Peyer's patch (tissue), 4 donors: ENCODE data around the gene ARSG. TPM values are rescaled to one million over a fixed set of nuclear protein-coding genes. Genes with fewer than 3 reads are reported as not detected.

Experiments
- DNase-seq, 3 donors: peaks; one replicate each; pipeline ENCODE4 v3.0.0-alpha.2; 2017 to 2019
- H3K27ac ChIP-seq, 4 donors: fragments of 200-600 bp; sonication (generic); one replicate each; pipeline ENCODE4 v1.5.1; 2016 to 2019
- H3K27me3 ChIP-seq, 2 donors: fragments of 200-600 bp; sonication (generic); one replicate each; pipeline ENCODE4 v1.5.1; 2019
- H3K36me3 ChIP-seq, 3 donors: fragments of 200-600 bp; sonication (generic); one replicate each; pipeline ENCODE4 v1.5.1; 2016 to 2019
- H3K4me1 ChIP-seq, 4 donors: fragments of 200-600 bp; sonication (generic); one replicate each; pipeline ENCODE4 v1.5.1; 2016 to 2019
- H3K4me3 ChIP-seq, 4 donors: fragments of 200-600 bp; sonication (generic); 1 replicate in 3 of 4; 2 replicates in 1 of 4; pipeline ENCODE4 v1.5.1; 2016 to 2019; ENCODE audit warnings: mild to moderate bottlenecking in 1 of 4
- H3K9me3 ChIP-seq, 4 donors: fragments of 200-600 bp; sonication (generic); one replicate each; pipeline ENCODE4 v1.5.1; 2016 to 2019; ENCODE audit warnings: mild to moderate bottlenecking in 1 of 4
- POLR2A ChIP-seq, 2 donors: fragments of 450-650 bp; IDR thresholded peaks; one replicate each; pipeline ENCODE4 v1.5.1; 2017; ENCODE audit warnings: antibody characterized with exemption in 2 of 2, mild to moderate bottlenecking in 2 of 2, moderate library complexity in 2 of 2
- total RNA-seq, 4 donors: library from RNA; depleted of rRNA; stranded (reverse); fragments of >200 nt; gene quantifications; one replicate each; pipeline ENCODE4 v1.1.0, GENCODE V29; 2016
- TF ChIP-seq, protein P1 (sequence below), 6 experiments: fragments of 450-650 bp in 4 of 6; fragments of 200-600 bp in 2 of 6; sonication (generic) in 1 of 6; IDR thresholded peaks; one replicate each; pipeline ENCODE4 v1.5.1; 2017 to 2019; ENCODE audit warnings: antibody characterized with exemption in 6 of 6, mild to moderate bottlenecking in 3 of 6, moderate library complexity in 1 of 6

The ARSG gene
- total RNA-seq = 10 to 100 TPM in 1 of 4 donors, 1 to 10 TPM in 2, under 1 TPM in 1; 0.70 to 29.7 (median 2.0) TPM

GRCh38 chr17:68290955-68291835 lies at the start of gene ARSG, which contains the start of gene SLC16A6:
Gene ARSG (plus strand): TSS chr17:68291495. CDS start chr17:68307494, 15,999 bp downstream.
Gene SLC16A6 (minus strand): TSS chr17:68291127. CDS start chr17:68278320, 12,807 bp downstream.
- Histone ChIP-seq H3K27me3 (peaks cover 0 to 26% of the 10 kb centered on the region in 2 donors), H3K27ac (peak within 1 kb of the TSS; percentile 88 to 99 (median 90)), H3K4me3 (peak within 1 kb of the TSS; percentile 65 to 90 (median 74)), H3K4me1 (peaks cover 0 to 29% (median 16%) of the 10 kb centered on the region in 4 donors), H3K36me3 (no peaks in the 10 kb centered on the region), H3K9me3 (no peaks in the 10 kb centered on the region)
- DNase-seq = peak; percentile 66 to 87 (median 81)
- TF ChIP-seq, protein P1, sequence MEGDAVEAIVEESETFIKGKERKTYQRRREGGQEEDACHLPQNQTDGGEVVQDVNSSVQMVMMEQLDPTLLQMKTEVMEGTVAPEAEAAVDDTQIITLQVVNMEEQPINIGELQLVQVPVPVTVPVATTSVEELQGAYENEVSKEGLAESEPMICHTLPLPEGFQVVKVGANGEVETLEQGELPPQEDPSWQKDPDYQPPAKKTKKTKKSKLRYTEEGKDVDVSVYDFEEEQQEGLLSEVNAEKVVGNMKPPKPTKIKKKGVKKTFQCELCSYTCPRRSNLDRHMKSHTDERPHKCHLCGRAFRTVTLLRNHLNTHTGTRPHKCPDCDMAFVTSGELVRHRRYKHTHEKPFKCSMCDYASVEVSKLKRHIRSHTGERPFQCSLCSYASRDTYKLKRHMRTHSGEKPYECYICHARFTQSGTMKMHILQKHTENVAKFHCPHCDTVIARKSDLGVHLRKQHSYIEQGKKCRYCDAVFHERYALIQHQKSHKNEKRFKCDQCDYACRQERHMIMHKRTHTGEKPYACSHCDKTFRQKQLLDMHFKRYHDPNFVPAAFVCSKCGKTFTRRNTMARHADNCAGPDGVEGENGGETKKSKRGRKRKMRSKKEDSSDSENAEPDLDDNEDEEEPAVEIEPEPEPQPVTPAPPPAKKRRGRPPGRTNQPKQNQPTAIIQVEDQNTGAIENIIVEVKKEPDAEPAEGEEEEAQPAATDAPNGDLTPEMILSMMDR (IDR thresholded peaks at IDR 0.05) = no peak
- TF ChIP-seq POLR2A (IDR thresholded peaks at IDR 0.05) = no peak

DNA sequence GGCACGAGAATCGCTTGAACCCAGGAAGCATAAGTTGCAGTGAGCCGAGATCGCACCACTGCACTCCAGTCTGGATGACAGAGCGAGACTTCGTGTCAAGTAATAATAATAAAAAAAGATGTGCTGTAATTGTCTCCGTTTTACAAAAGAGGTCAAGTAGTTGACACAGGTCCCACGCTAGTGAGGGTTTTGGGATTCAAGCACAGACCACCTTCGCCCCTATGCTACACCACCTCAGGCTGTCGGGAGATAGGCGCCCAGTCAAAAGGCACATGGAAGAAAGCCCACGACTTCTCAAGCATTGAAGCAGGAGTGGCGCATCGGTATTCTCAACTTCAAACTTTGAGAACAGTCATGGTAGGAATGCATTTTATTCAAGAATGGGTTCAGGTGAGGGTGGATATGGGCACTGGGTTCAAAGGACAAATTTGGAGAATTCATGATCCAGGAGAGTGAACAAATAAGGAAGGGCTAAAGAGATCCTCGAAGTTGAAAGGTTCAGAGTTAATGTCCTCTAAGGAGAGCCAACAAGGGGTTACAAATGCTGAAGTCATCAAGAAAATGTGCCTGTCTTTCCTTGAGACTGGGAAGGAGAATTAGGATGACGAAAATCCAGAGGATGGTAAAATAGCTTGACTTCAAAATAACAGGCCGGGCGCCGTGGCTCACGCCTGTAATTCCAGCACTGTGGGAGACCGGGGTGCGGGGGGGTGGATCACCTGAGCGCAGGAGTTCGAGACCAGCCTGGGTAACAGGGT lies 44.8 kb upstream of the ARSG start:
- H3K27ac ChIP-seq = peak overlapping the region in 3 of 4 donors; percentile 97 to 99 (median 97)
- H3K9me3 ChIP-seq = no peaks in the 10 kb centered on the region
- no peaks in the 10 kb centered on the region for H3K27me3 ChIP-seq
- peak overlapping the region in 1 of 4 donors; percentile 57 for H3K4me3 ChIP-seq
- DNase-seq = no peak
- TF ChIP-seq POLR2A (IDR thresholded peaks at IDR 0.05) = no peak
- TF ChIP-seq, protein P1 (IDR thresholded peaks at IDR 0.05) = no peak
- peaks cover 0 to 13% (median 0%) of the 10 kb centered on the region in 4 donors for H3K4me1 ChIP-seq
- peaks cover 0 to 4% (median 0%) of the 10 kb centered on the region in 3 donors for H3K36me3 ChIP-seq

GRCh38 chr17:68247445-68248198 lies 43.7 kb upstream of the ARSG start, which contains the start of gene AMZ2:
Gene AMZ2 (plus strand): TSS chr17:68248043. CDS start chr17:68250188, 2,145 bp downstream.
- TF ChIP-seq, protein P1 (IDR thresholded peaks at IDR 0.05) = no peak
- TF ChIP-seq POLR2A (IDR thresholded peaks at IDR 0.05) = peak; percentile 78 to 80
- Histone ChIP-seq H3K4me1 (peaks cover 0 to 13% (median 0%) of the 10 kb centered on the region in 4 donors), H3K27me3 (no peaks in the 10 kb centered on the region), H3K9me3 (no peaks in the 10 kb centered on the region), H3K27ac (peak within 1 kb of the TSS; percentile 89 to 99 (median 97)), H3K36me3 (peaks cover 0 to 5% (median 0%) of the 10 kb centered on the region in 3 donors), H3K4me3 (peak within 1 kb of the TSS; percentile 57 to 74 (median 72))
- peak; percentile 94 to 98 (median 97) for DNase-seq

DNA sequence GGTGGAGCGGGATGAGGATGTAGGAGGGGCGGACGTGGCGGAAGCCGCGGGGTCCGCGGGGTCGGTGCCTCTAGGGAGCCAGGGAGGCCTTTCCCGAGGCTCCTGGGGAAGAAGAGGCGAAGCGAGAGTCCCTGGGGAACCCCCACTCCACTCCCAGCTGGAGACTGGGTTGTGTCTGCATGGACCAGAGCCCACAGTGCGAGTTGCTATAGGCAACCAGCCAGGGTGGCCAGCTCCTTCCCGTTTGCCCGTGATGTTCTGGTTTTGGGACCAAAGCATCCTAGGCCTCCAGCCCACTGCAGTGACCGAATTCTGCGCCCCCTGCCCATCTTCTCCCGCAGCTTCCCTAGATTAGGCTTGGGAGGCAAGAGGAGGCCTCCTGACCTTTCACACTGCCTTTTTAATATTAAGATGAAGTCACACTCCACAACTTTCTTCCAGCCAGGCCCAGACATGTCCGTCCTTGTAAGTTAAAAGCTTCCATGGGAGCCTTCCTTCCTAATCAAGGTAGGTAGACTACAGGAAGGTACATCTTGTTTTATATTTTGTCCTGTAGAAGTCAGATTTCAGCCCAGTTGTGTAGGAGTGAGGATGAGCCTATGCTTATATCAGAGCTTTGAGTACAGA lies 43.0 kb upstream of the ARSG start:
- no peaks in the 10 kb centered on the region for H3K27me3 ChIP-seq
- TF ChIP-seq, protein P1 (IDR thresholded peaks at IDR 0.05) = no peak
- no peak for TF ChIP-seq POLR2A (IDR thresholded peaks at IDR 0.05)
- peaks cover 0 to 13% (median 0%) of the 10 kb centered on the region in 4 donors for H3K4me1 ChIP-seq
- peak overlapping the region; percentile 57 to 74 (median 72) for H3K4me3 ChIP-seq
- no peaks in the 10 kb centered on the region for H3K9me3 ChIP-seq
- peak in 1 of 3 donors; percentile 32 for DNase-seq
- H3K36me3 ChIP-seq = peaks cover 0 to 5% (median 0%) of the 10 kb centered on the region in 3 donors
- H3K27ac ChIP-seq = peak overlapping the region; percentile 89 to 99 (median 97)
